Measurements from ENCODE around the gene TRAF1. TPM values are rescaled to one million over a fixed set of nuclear protein-coding genes. Genes with fewer than 3 reads are reported as not detected.

Gene TRAF1
- total and polyA plus RNA-seq, 11 donors: 0.93 to 7.8 (median 1.8) TPM

- WGBS, 4 donors: 88 to 95% (median 90%) methylated on average over 1 of the region's 1 CpG
- Histone ChIP-seq H3K27ac (no peak overlapping the region), H3K27me3 (no peaks in the 10 kb centered on the region), H3K4me3 (no peak overlapping the region), H3K4me1 (no peaks in the 10 kb centered on the region), H3K9me3 (no peaks in the 10 kb centered on the region), H3K36me3 (peaks cover 0 to 20% (median 0%) of the 10 kb centered on the region in 9 donors)
- TF ChIP-seq CTCF (IDR thresholded peaks at IDR 0.05) (no peak), POLR2A (IDR thresholded peaks at IDR 0.05) (no peak)
- intact Hi-C loops (cut with DNase I): no loop called here
- no peak for ATAC-seq
- no peak for DNase-seq
Observed at GRCh38 chr9:120960001-120960400, 33.4 kb upstream of the TRAF1 start.

GRCh38 chr9:120956862-120957261 lies 30.3 kb upstream of the TRAF1 start:
- ATAC-seq (no peak), DNase-seq (no peak)
- WGBS, 4 donors: 93 to 97% (median 95%) methylated on average over 3 of the region's 3 CpGs
- H3K4me1 ChIP-seq: no peaks in the 10 kb centered on the region
- intact Hi-C loops (cut with DNase I): no loop called here
- no peak overlapping the region for H3K4me3 ChIP-seq
- H3K27ac ChIP-seq: no peak overlapping the region
- no peaks in the 10 kb centered on the region for H3K9me3 ChIP-seq
- H3K27me3 ChIP-seq: no peaks in the 10 kb centered on the region
- H3K36me3 ChIP-seq: peaks cover 0 to 12% (median 0%) of the 10 kb centered on the region in 9 donors
- TF ChIP-seq CTCF (IDR thresholded peaks at IDR 0.05): no peak
- no peak for TF ChIP-seq POLR2A (IDR thresholded peaks at IDR 0.05)

GRCh38 chr9:120951960-120952618 lies 25.5 kb upstream of the TRAF1 start:
- Histone ChIP-seq H3K4me3 (no peak overlapping the region), H3K27me3 (no peaks in the 10 kb centered on the region), H3K27ac (no peak overlapping the region), H3K36me3 (peaks cover 0 to 1% (median 0%) of the 10 kb centered on the region in 9 donors), H3K9me3 (no peaks in the 10 kb centered on the region), H3K4me1 (peaks cover 0 to 5% (median 0%) of the 10 kb centered on the region in 12 donors)
- TF ChIP-seq POLR2A (IDR thresholded peaks at IDR 0.05) (no peak), CTCF (IDR thresholded peaks at IDR 0.05) (no peak)
- intact Hi-C loops (cut with DNase I): no loop called here
- ATAC-seq (no peak), DNase-seq (no peak)
- WGBS, 4 donors: 93 to 95% (median 94%) methylated on average over 9 of the region's 9 CpGs

- peak overlapping the region in 1 of 12 donors; percentile 12 for H3K27ac ChIP-seq
Observed at GRCh38 chr9:120950421-120951388, 24.1 kb upstream of the TRAF1 start.

More at GRCh38 chr9:120950421-120951388, 24.1 kb upstream of the TRAF1 start:
- Histone ChIP-seq H3K27me3 (no peaks in the 10 kb centered on the region), H3K4me1 (peaks cover 0 to 8% (median 0%) of the 10 kb centered on the region in 12 donors), H3K36me3 (no peaks in the 10 kb centered on the region), H3K9me3 (no peaks in the 10 kb centered on the region), H3K4me3 (no peak overlapping the region)
- 62 to 73% (median 68%) methylated on average over 8 of the region's 8 CpGs for WGBS, 4 donors
- no peak for TF ChIP-seq POLR2A (IDR thresholded peaks at IDR 0.05)
- TF ChIP-seq CTCF (IDR thresholded peaks at IDR 0.05): no peak
- ATAC-seq: peak in 1 of 4 donors; percentile 53
- no peak for DNase-seq
- intact Hi-C loops (cut with DNase I): no loop called here
